GM23338 (cell line): Measurements from ENCODE around the gene USP36.

Experiments
- EZH2 ChIP-seq: fragments of 200-600 bp; sonication (generic); IDR thresholded peaks from one replicate; pipeline ENCODE4 v1.8.0; 2017; ENCODE audit warnings: antibody characterized with exemption, mild to moderate bottlenecking, low read depth; ENCODE audit not compliant: unreplicated experiment
- JUNB ChIP-seq: IDR thresholded peaks from one replicate; pipeline ENCODE4 v1.6.1; 2016; ENCODE audit warnings: antibody characterized with exemption; ENCODE audit not compliant: unreplicated experiment
- POLR2AphosphoS5 ChIP-seq: IDR thresholded peaks from 2 replicates; pipeline ENCODE4 v1.6.1; 2016; ENCODE audit warnings: antibody characterized with exemption, low read depth
- TF ChIP-seq, protein P1 (sequence below), 2 experiments: fragments of 200-600 bp in 1 of 2; sonication (generic) in 1 of 2; conservative IDR thresholded peaks; 2 replicates each; pipeline versions ENCODE4 v1.5.1 to v1.6.1; 2016 to 2017; ENCODE audit warnings: antibody characterized with exemption in 2 of 2, low read depth in 2 of 2, mild to moderate bottlenecking in 2 of 2, moderate library complexity in 1 of 2

DNA sequence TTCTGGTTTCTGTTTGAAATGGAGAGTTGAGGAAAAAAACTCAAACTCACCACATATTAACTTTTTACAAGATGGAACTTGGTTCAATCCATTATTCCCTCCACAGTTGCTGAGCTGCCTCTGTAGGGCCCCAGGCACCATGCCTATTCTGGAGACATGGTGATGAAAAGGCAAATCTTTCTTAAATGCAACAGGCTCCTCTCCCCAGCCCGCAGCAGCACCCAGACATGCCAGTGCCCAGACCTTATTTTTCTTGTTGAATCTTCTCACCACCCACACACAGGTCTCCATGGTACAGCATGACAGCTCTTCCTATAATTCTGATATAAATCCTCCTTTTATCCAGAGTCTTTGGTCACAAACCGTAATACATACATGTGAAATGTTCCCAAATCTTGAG, 66.2 kb downstream of the USP36 start:
- TF ChIP-seq, protein P1, sequence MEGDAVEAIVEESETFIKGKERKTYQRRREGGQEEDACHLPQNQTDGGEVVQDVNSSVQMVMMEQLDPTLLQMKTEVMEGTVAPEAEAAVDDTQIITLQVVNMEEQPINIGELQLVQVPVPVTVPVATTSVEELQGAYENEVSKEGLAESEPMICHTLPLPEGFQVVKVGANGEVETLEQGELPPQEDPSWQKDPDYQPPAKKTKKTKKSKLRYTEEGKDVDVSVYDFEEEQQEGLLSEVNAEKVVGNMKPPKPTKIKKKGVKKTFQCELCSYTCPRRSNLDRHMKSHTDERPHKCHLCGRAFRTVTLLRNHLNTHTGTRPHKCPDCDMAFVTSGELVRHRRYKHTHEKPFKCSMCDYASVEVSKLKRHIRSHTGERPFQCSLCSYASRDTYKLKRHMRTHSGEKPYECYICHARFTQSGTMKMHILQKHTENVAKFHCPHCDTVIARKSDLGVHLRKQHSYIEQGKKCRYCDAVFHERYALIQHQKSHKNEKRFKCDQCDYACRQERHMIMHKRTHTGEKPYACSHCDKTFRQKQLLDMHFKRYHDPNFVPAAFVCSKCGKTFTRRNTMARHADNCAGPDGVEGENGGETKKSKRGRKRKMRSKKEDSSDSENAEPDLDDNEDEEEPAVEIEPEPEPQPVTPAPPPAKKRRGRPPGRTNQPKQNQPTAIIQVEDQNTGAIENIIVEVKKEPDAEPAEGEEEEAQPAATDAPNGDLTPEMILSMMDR (conservative IDR thresholded peaks at IDR 0.05; ENCODE audit: low read depth in 2 of 2) = no peak
- TF ChIP-seq POLR2AphosphoS5 (no peak), EZH2 (no peak), JUNB (no peak)
